HepG2 (cell line): Measurements from ENCODE around the gene TCF19. TPM values are rescaled to one million over a fixed set of nuclear protein-coding genes. Genes with fewer than 3 reads are reported as not detected.

Experiments
- ARNT2 ChIP-seq: sonication (generic); formaldehyde crosslinking; IDR thresholded peaks from 2 replicates; pipeline ENCODE4 v1.8.0; 2022; ENCODE audit warnings: mild to moderate bottlenecking, low read depth, missing genetic modification reagents, moderate library complexity
- ATAD3A ChIP-seq: sonication (generic); formaldehyde crosslinking; IDR thresholded peaks from 2 replicates; pipeline ENCODE4 v1.4.0; 2020; ENCODE audit warnings: missing genetic modification reagents
- ATF6 ChIP-seq: sonication (generic); formaldehyde crosslinking; conservative IDR thresholded peaks from 2 replicates; pipeline ENCODE4 v1.4.0; 2020; ENCODE audit warnings: missing genetic modification reagents
- ATF7-NPFF ChIP-seq: sonication (generic); formaldehyde crosslinking; IDR thresholded peaks from 2 replicates; pipeline ENCODE4 v1.8.1; 2023; ENCODE audit warnings: mild to moderate bottlenecking, low read depth, missing genetic modification reagents, moderate library complexity
- CBFB ChIP-seq: sonication (generic); formaldehyde crosslinking; IDR thresholded peaks from 2 replicates; pipeline ENCODE4 v1.4.0; 2020; ENCODE audit warnings: missing genetic modification reagents
- CREB3 ChIP-seq: sonication (generic); formaldehyde crosslinking; IDR thresholded peaks from 2 replicates; pipeline ENCODE4 v1.5.0; 2020; ENCODE audit warnings: missing genetic modification reagents
- HNF1A ChIP-seq, 2 experiments: sonication (generic) in 1 of 2; formaldehyde crosslinking in 1 of 2; IDR thresholded peaks; 2 replicates each; pipeline versions ENCODE4 v1.4.0 to v1.6.1; 2016 to 2020; ENCODE audit warnings: borderline replicate concordance in 1 of 2, low read depth in 1 of 2, mild to moderate bottlenecking in 1 of 2, missing genetic modification reagents in 1 of 2
- NFATC3 ChIP-seq: sonication (generic); formaldehyde crosslinking; IDR thresholded peaks from 2 replicates; pipeline ENCODE4 v1.5.1; 2020; ENCODE audit warnings: mild to moderate bottlenecking, missing genetic modification reagents
- RARG ChIP-seq: sonication (generic); formaldehyde crosslinking; IDR thresholded peaks from 2 replicates; pipeline ENCODE4 v1.4.0; 2020; ENCODE audit warnings: low read depth, mild to moderate bottlenecking, missing genetic modification reagents
- SKI ChIP-seq: fragments of 450-650 bp; IDR thresholded peaks from one replicate; pipeline ENCODE4 v1.6.1; 2018; ENCODE audit warnings: mild to moderate bottlenecking; ENCODE audit not compliant: partially characterized antibody
- TMF1 ChIP-seq: sonication (generic); formaldehyde crosslinking; IDR thresholded peaks from 2 replicates; pipeline ENCODE4 v1.8.1; 2022; ENCODE audit warnings: low read depth, missing genetic modification reagents
- ZFP41 ChIP-seq: sonication (generic); formaldehyde crosslinking; IDR thresholded peaks from 2 replicates; pipeline ENCODE4 v1.4.0; 2020; ENCODE audit warnings: mild to moderate bottlenecking, missing genetic modification reagents, borderline replicate concordance
- ZFP62 ChIP-seq: sonication (generic); formaldehyde crosslinking; IDR thresholded peaks from 2 replicates; pipeline ENCODE4 v1.4.0; 2020; ENCODE audit warnings: missing genetic modification reagents
- ZNF274 ChIP-seq: sonication (generic); formaldehyde crosslinking; IDR thresholded peaks from 2 replicates; pipeline ENCODE4 v1.5.1; 2020; ENCODE audit warnings: mild to moderate bottlenecking, missing genetic modification reagents
- ZNF883 ChIP-seq: sonication (generic); formaldehyde crosslinking; IDR thresholded peaks from 2 replicates; pipeline ENCODE4 v1.5.1; 2020; ENCODE audit warnings: mild to moderate bottlenecking, missing genetic modification reagents; ENCODE audit errors: not compliant biosample characterization
- polyA plus RNA-seq, 8 experiments: library from polyadenylated mRNA; depleted of rRNA in 3 of 8; stranded (reverse) in 7 of 8; unstranded in 1 of 8; fragments of >200 nt; fragmentation: Illumina TruSeq in 4 of 8; extraction: Trizol in 4 of 8; gene quantifications; 2 replicates each; pipeline versions ENCODE4 v1.2.1 to v1.2.3, GENCODE V29; 2011 to 2016; ENCODE audit warnings: low read depth in 4 of 8, missing spikeins in 1 of 8, mixed read lengths in 1 of 8; ENCODE audit not compliant: insufficient read depth in 1 of 8
- total RNA-seq, 5 experiments: library from RNA; depleted of rRNA; stranded (reverse); fragments of >200 nt; fragmentation: Illumina TruSeq; extraction: Trizol; gene quantifications; 2 replicates each; pipeline ENCODE4 v1.2.3, GENCODE V29; 2016; ENCODE audit warnings: low read depth in 1 of 5
- TF ChIP-seq, protein P1 (sequence below): sonication (generic); formaldehyde crosslinking; IDR thresholded peaks from 2 replicates; pipeline ENCODE4 v1.4.0; 2020; ENCODE audit warnings: mild to moderate bottlenecking, low read depth, missing genetic modification reagents
- TF ChIP-seq, protein P2 (sequence below): fragments of 450-650 bp; IDR thresholded peaks from 2 replicates; pipeline ENCODE4 v1.6.1; 2016

The TCF19 gene
- total and polyA plus RNA-seq, 2 of the 13 experiments (the other 11 are each of a cell fraction or from before 2014, with no cell fraction given): 4.9 to 22.2 TPM

- TF ChIP-seq CBFB (CRISPR knock-in tag) (peak; percentile 46; the same call in 1 of the 2 replicates), CREB3 (CRISPR knock-in tag) (no peak), TMF1 (CRISPR knock-in tag) (peak; percentile 92), NFATC3 (CRISPR knock-in tag) (no peak; the same call in 1 of the 2 replicates), ATAD3A (CRISPR knock-in tag) (no peak), ZNF883 (CRISPR knock-in tag) (peak; percentile 30), ATF7-NPFF (CRISPR knock-in tag) (peak; percentile 96), HNF1A (IDR thresholded peaks at IDR 0.05; ENCODE audit: low read depth) (no peak), HNF1A (CRISPR knock-in tag; IDR thresholded peaks at IDR 0.05; ENCODE audit: borderline replicate concordance) (peak; percentile 62; the same call in 1 of the 2 replicates), ARNT2 (CRISPR knock-in tag) (peak; percentile 94), RARG (no peak), ATF6 (CRISPR knock-in tag) (no peak), ZFP41 (CRISPR knock-in tag) (no peak), ZNF274 (CRISPR knock-in tag) (peak; percentile 10; the same call in 1 of the 2 replicates), SKI (peak; percentile 37), ZFP62 (CRISPR knock-in tag) (no peak)
- TF ChIP-seq, protein P1, sequence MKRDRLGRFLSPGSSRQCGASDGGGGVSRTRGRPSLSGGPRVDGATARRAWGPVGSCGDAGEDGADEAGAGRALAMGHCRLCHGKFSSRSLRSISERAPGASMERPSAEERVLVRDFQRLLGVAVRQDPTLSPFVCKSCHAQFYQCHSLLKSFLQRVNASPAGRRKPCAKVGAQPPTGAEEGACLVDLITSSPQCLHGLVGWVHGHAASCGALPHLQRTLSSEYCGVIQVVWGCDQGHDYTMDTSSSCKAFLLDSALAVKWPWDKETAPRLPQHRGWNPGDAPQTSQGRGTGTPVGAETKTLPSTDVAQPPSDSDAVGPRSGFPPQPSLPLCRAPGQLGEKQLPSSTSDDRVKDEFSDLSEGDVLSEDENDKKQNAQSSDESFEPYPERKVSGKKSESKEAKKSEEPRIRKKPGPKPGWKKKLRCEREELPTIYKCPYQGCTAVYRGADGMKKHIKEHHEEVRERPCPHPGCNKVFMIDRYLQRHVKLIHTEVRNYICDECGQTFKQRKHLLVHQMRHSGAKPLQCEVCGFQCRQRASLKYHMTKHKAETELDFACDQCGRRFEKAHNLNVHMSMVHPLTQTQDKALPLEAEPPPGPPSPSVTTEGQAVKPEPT (CRISPR knock-in tag): peak; percentile 88; the same call in 1 of the 2 replicates
- TF ChIP-seq, protein P2, sequence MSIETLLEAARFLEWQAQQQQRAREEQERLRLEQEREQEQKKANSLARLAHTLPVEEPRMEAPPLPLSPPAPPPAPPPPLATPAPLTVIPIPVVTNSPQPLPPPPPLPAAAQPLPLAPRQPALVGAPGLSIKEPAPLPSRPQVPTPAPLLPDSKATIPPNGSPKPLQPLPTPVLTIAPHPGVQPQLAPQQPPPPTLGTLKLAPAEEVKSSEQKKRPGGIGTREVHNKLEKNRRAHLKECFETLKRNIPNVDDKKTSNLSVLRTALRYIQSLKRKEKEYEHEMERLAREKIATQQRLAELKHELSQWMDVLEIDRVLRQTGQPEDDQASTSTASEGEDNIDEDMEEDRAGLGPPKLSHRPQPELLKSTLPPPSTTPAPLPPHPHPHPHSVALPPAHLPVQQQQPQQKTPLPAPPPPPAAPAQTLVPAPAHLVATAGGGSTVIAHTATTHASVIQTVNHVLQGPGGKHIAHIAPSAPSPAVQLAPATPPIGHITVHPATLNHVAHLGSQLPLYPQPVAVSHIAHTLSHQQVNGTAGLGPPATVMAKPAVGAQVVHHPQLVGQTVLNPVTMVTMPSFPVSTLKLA: peak; percentile 57
These were observed at the start of gene TCF19 (continued) for GRCh38 chr6:31158140-31158862.
